ENCODE data around the gene GLIPR2. TPM values are rescaled to one million over a fixed set of nuclear protein-coding genes. Genes with fewer than 3 reads are reported as not detected.

GLIPR2 gene
- polyA plus RNA-seq, 1 of the 3 experiments (the other 2 are of a cell fraction): 38.3 TPM

DNA sequence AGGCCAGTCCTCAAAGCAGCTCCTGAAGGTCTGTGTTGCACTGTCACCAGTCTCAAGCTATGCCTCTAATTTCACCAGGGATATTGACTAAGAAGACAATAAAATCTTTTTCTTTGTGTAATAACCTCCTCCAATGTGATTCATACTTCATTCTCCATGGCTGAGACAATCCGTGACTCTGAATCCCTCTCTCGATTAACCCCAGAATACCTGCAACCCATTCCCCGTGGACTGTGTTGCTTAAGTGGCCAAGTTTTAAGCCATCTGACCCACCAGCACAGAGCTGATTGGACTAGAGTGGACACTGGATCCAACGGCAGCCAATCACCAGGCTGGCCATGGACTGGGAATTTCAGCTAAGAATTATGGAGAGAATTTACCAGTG lies 27.2 kb downstream of the GLIPR2 start:
- H3F3A ChIP-seq (replicated peaks; ENCODE audit: insufficient read depth): peaks cover 45% of the 10 kb centered on the region
- H3K27me3 ChIP-seq (ENCODE audit: insufficient read depth): no peaks in the 10 kb centered on the region
- TF ChIP-seq GABPA (IDR thresholded peaks at IDR 0.05; ENCODE audit: low read depth) (no peak), SMC3 (IDR thresholded peaks at IDR 0.05; ENCODE audit: low read depth, low read length) (no peak), NFIC (IDR thresholded peaks at IDR 0.05; ENCODE audit: borderline replicate concordance) (no peak), FOSL2 (IDR thresholded peaks at IDR 0.05; ENCODE audit: borderline replicate concordance, low read depth) (peak; percentile 48; the same call in 1 of the 2 replicates), JUND (IDR thresholded peaks at IDR 0.05) (0 out of 2 replicates have a peak, but pooled peaks have one; percentile 10)
- TF ChIP-seq, protein P1, sequence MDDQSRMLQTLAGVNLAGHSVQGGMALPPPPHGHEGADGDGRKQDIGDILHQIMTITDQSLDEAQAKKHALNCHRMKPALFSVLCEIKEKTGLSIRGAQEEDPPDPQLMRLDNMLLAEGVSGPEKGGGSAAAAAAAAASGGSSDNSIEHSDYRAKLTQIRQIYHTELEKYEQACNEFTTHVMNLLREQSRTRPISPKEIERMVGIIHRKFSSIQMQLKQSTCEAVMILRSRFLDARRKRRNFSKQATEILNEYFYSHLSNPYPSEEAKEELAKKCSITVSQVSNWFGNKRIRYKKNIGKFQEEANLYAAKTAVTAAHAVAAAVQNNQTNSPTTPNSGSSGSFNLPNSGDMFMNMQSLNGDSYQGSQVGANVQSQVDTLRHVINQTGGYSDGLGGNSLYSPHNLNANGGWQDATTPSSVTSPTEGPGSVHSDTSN (IDR thresholded peaks at IDR 0.05): no peak
- TF ChIP-seq, protein P2, sequence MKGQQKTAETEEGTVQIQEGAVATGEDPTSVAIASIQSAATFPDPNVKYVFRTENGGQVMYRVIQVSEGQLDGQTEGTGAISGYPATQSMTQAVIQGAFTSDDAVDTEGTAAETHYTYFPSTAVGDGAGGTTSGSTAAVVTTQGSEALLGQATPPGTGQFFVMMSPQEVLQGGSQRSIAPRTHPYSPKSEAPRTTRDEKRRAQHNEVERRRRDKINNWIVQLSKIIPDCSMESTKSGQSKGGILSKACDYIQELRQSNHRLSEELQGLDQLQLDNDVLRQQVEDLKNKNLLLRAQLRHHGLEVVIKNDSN (IDR thresholded peaks at IDR 0.05; ENCODE audit: borderline replicate concordance, low read depth): peak; percentile 40; the same call in 1 of the 2 replicates
- ChIA-PET POLR2A (interaction anchor here (1.3 to 5.7 kb wide), 8 partner anchors 9 to 89 kb away, joined by 3 to 38 read pairs (median 7); partner anchors contain the start of genes CLTA and GLIPR2), CTCF (interaction anchor here (1.0 to 8.8 kb wide), 14 partner anchors 14 to 209 kb away, joined by 3 to 167 read pairs (median 7); partner anchors contain the start of genes CLTA and GLIPR2)
- H3K27ac ChIP-seq (ENCODE audit: low read depth in 2 of 2, low read length in 1 of 2): peak overlapping the region; percentile 81 to 84
- peak overlapping the region; percentile 53 for H3K9ac ChIP-seq
- H4K20me1 ChIP-seq (ENCODE audit: insufficient read depth): no peaks in the 10 kb centered on the region
- no peak overlapping the region for H3K4me3 ChIP-seq (ENCODE audit: low read depth in 2 of 2, low read length in 1 of 2)
- WGBS (ENCODE audit: low lambda C conversion rate): 32% methylated on average over 4 of the region's 4 CpGs
- no peak for DNase-seq
- no peak overlapping the region for H2AFZ ChIP-seq (ENCODE audit: low read depth)
- peak overlapping the region; percentile 67; the same call in 1 of the 2 replicates for H3K4me2 ChIP-seq
- H3K4me1 ChIP-seq (ENCODE audit: control insufficient read depth in 1 of 2, insufficient read depth in 2 of 2, low read depth in 1 of 2, low read length in 1 of 2): peaks cover 28 to 50% of the 10 kb centered on the region in 2 experiments; a peak in 3 of 4 replicates
- H3K79me2 ChIP-seq (ENCODE audit: insufficient read depth): no peaks in the 10 kb centered on the region
- H3K9me2 ChIP-seq: no peaks in the 10 kb centered on the region
- H3K9me3 ChIP-seq: no peaks in the 10 kb centered on the region
- peaks cover 0 to 8% of the 10 kb centered on the region in 2 experiments for H3K36me3 ChIP-seq (replicated peaks in 1 of 2; ENCODE audit: control insufficient read depth in 1 of 2, insufficient read depth in 2 of 2, low read length in 1 of 2)

DNA sequence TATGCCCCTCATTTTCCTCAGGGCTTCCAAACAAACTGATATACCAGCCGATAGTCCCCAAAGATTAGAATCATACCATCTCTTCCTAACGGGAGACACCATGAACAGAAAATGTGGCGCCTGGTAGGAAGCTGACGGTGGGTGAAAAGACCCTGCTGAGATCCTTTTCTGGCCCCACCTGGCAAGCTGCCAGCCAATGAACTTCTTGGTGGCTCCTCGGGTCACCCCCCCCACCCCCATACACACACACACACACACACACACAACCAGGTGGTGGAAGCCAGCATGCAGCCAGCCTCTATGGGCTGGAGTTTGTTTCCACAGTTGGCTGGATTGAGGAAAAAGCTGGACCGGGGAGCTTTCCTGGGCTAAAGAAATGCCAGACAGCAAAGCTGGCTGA lies 27.8 kb downstream of the GLIPR2 start:
- Histone ChIP-seq H3K4me1 (ENCODE audit: control insufficient read depth in 1 of 2, insufficient read depth in 2 of 2, low read depth in 1 of 2, low read length in 1 of 2) (peaks cover 28 to 46% of the 10 kb centered on the region in 2 experiments; a peak in 3 of 4 replicates), H3F3A (replicated peaks; ENCODE audit: insufficient read depth) (peaks cover 45% of the 10 kb centered on the region), H2AFZ (ENCODE audit: low read depth) (no peak overlapping the region), H3K9me2 (no peaks in the 10 kb centered on the region), H3K36me3 (replicated peaks in 1 of 2; ENCODE audit: control insufficient read depth in 1 of 2, insufficient read depth in 2 of 2, low read length in 1 of 2) (peaks cover 0 to 5% of the 10 kb centered on the region in 2 experiments), H3K27me3 (ENCODE audit: insufficient read depth) (no peaks in the 10 kb centered on the region), H3K4me3 (ENCODE audit: low read depth in 2 of 2, low read length in 1 of 2) (no peak overlapping the region), H3K27ac (ENCODE audit: low read depth in 2 of 2, low read length in 1 of 2) (peak overlapping the region; percentile 81 to 84; a peak in 2 of 4 replicates), H3K79me2 (ENCODE audit: insufficient read depth) (no peaks in the 10 kb centered on the region), H3K9ac (no peak overlapping the region), H3K4me2 (no peak overlapping the region), H4K20me1 (ENCODE audit: insufficient read depth) (no peaks in the 10 kb centered on the region), H3K9me3 (no peaks in the 10 kb centered on the region)
- TF ChIP-seq RAD21 (IDR thresholded peaks at IDR 0.05; ENCODE audit: low read length) (no peak), NFIC (IDR thresholded peaks at IDR 0.05; ENCODE audit: borderline replicate concordance) (no peak; the same call in 1 of the 2 replicates), CHD2 (IDR thresholded peaks at IDR 0.05; ENCODE audit: low read length, partially characterized antibody) (no peak), POLR2AphosphoS5 (IDR thresholded peaks at IDR 0.05; ENCODE audit: low read depth, low read length) (no peak), FOXM1 (IDR thresholded peaks at IDR 0.05; ENCODE audit: low read depth) (no peak), MEF2A (IDR thresholded peaks at IDR 0.05; ENCODE audit: borderline replicate concordance, low read depth) (no peak), MXI1 (IDR thresholded peaks at IDR 0.05; ENCODE audit: low read depth, low read length) (no peak)
- TF ChIP-seq, protein P3, sequence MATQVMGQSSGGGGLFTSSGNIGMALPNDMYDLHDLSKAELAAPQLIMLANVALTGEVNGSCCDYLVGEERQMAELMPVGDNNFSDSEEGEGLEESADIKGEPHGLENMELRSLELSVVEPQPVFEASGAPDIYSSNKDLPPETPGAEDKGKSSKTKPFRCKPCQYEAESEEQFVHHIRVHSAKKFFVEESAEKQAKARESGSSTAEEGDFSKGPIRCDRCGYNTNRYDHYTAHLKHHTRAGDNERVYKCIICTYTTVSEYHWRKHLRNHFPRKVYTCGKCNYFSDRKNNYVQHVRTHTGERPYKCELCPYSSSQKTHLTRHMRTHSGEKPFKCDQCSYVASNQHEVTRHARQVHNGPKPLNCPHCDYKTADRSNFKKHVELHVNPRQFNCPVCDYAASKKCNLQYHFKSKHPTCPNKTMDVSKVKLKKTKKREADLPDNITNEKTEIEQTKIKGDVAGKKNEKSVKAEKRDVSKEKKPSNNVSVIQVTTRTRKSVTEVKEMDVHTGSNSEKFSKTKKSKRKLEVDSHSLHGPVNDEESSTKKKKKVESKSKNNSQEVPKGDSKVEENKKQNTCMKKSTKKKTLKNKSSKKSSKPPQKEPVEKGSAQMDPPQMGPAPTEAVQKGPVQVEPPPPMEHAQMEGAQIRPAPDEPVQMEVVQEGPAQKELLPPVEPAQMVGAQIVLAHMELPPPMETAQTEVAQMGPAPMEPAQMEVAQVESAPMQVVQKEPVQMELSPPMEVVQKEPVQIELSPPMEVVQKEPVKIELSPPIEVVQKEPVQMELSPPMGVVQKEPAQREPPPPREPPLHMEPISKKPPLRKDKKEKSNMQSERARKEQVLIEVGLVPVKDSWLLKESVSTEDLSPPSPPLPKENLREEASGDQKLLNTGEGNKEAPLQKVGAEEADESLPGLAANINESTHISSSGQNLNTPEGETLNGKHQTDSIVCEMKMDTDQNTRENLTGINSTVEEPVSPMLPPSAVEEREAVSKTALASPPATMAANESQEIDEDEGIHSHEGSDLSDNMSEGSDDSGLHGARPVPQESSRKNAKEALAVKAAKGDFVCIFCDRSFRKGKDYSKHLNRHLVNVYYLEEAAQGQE (IDR thresholded peaks at IDR 0.05; ENCODE audit: low read depth, low read length): no peak
- TF ChIP-seq, protein P4, sequence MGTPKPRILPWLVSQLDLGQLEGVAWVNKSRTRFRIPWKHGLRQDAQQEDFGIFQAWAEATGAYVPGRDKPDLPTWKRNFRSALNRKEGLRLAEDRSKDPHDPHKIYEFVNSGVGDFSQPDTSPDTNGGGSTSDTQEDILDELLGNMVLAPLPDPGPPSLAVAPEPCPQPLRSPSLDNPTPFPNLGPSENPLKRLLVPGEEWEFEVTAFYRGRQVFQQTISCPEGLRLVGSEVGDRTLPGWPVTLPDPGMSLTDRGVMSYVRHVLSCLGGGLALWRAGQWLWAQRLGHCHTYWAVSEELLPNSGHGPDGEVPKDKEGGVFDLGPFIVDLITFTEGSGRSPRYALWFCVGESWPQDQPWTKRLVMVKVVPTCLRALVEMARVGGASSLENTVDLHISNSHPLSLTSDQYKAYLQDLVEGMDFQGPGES (IDR thresholded peaks at IDR 0.05; ENCODE audit: low read depth, low read length): no peak
- TF ChIP-seq, protein P2 (IDR thresholded peaks at IDR 0.05; ENCODE audit: borderline replicate concordance, low read depth): no peak
- TF ChIP-seq, protein P5, sequence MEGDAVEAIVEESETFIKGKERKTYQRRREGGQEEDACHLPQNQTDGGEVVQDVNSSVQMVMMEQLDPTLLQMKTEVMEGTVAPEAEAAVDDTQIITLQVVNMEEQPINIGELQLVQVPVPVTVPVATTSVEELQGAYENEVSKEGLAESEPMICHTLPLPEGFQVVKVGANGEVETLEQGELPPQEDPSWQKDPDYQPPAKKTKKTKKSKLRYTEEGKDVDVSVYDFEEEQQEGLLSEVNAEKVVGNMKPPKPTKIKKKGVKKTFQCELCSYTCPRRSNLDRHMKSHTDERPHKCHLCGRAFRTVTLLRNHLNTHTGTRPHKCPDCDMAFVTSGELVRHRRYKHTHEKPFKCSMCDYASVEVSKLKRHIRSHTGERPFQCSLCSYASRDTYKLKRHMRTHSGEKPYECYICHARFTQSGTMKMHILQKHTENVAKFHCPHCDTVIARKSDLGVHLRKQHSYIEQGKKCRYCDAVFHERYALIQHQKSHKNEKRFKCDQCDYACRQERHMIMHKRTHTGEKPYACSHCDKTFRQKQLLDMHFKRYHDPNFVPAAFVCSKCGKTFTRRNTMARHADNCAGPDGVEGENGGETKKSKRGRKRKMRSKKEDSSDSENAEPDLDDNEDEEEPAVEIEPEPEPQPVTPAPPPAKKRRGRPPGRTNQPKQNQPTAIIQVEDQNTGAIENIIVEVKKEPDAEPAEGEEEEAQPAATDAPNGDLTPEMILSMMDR (IDR thresholded peaks at IDR 0.05): no peak
- CTCF ChIA-PET: interaction anchor here (1.0 to 8.8 kb wide), 14 partner anchors 9 to 209 kb away, joined by 3 to 167 read pairs (median 8); partner anchors contain the start of genes CLTA and GLIPR2
- POLR2A ChIA-PET: interaction anchor here (1.5 to 5.7 kb wide), 7 partner anchors 16 to 90 kb away, joined by 3 to 38 read pairs (median 7); partner anchors contain the start of genes CLTA and GLIPR2
- WGBS (ENCODE audit: low lambda C conversion rate): 94% methylated on average over 5 of the region's 6 CpGs
- no peak for DNase-seq

Data from SK-N-SH (cell line).